GM12892 (cell line): ENCODE data around the gene MYL3.

Experiments
- POLR2A ChIP-seq: IDR thresholded peaks from 2 replicates; pipeline ENCODE4 v1.6.1; 2011; ENCODE audit warnings: low read depth, low read length, control low read depth
- POLR2AphosphoS5 ChIP-seq: IDR thresholded peaks from 2 replicates; pipeline ENCODE4 v1.6.1; 2011; ENCODE audit warnings: low read depth, low read length, control low read depth

DNA sequence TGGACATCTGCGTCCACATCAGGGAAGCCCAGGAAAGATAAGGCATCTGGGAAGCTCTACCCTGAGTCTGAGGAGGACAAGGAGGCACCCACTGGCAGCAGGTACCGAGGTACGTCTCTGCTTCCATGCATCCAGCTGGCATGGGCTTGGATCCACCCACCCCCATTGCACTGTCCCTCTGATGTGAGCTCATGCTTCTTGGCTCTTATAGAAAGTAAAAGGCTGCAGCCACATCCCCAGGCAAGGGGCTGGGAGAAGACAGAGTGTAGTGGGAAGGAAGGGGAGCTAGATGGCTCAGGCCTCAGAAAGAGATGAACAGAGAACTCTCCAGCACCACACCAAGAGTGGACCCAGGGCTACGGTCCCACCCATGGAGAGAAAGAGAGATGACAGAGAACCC is 32.5 kb upstream of the MYL3 start:
- TF ChIP-seq POLR2AphosphoS5 (no peak), POLR2A (no peak)
